ENCODE measurements around the gene DCBLD2.

DCBLD2 gene

GRCh38 chr3:98901392-98902350 is at the start of gene DCBLD2:
Gene DCBLD2, minus strand, starts transcription at chr3:98901695. Its CDS starts 369 bp downstream, at chr3:98901326.
- DNase-seq = peak; percentile 99

DNA sequence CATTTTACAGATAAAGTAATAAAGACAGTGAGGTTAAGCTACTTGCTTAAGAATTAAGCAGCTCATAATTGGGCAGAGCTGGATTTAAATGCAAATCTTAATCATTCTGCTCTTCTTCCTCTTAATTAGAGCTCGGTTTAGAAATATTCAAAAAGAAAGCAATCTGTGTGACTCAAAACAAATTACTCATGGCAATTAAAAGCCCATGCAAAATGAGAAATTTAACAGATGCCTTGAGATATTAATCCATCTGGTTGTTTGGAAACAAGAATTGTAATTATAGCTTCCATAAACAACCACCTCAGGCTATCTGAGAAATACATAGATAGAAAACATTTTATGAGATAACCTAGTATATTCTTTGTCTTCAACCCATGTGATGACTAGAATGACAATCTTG is 44.2 kb upstream of the DCBLD2 start:
- no peak for DNase-seq

DNA sequence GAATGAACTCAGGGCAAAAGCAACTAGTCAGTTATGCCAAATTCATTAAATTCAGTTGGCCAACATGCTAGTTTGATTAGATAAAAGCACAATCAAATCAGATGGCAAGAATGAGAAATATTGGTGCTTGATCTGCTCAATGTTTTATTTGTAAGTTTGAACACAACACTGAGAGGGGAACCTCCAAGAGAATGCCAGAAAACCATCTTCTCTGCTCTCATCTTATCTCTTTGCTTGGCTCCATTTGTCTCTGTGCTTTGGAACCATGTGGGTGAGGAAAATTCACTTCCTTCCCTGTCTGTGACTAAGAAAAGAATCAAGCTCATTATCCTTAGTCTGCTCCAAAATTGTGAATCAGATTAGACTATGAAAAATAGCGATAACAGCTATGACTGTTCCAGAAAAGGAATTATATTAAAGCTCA is 43.6 kb upstream of the DCBLD2 start:
- DNase-seq = no peak

GRCh38 chr3:98930413-98930812 is 28.9 kb upstream of the DCBLD2 start:
- no peak for DNase-seq

GRCh38 chr3:98921957-98922356 is 20.5 kb upstream of the DCBLD2 start:
- no peak for DNase-seq

- DNase-seq = no peak
Observed at GRCh38 chr3:98920166-98920565, 18.7 kb upstream of the DCBLD2 start.

GRCh38 chr3:98918586-98918985 is 17.1 kb upstream of the DCBLD2 start:
- DNase-seq = no peak

GRCh38 chr3:98917608-98918007 is 16.1 kb upstream of the DCBLD2 start:
- DNase-seq = no peak

GRCh38 chr3:98914210-98915080 is 12.9 kb upstream of the DCBLD2 start:
- DNase-seq = no peak

GRCh38 chr3:98912448-98912847 is 11.0 kb upstream of the DCBLD2 start:
- DNase-seq = no peak

DNA sequence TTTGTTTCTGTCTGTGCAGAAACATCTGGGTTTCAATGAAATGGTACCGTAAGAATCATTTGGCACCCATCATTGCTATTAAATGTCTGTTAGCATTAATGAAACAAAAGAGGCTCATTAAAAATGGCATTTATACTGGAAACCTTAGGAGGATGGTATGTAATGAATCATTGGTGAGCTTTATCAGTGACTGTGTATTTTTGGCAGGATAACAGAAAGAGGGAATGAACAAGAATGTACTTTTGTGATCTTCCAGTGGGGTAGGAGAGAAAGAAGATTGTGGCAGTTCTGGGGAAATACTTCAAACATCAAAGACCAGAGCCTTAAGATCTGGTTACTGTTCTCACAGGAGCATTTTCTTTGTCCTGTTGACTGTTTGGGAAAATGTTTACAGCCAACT is 4.7 kb upstream of the DCBLD2 start:
- no peak for DNase-seq

DNA sequence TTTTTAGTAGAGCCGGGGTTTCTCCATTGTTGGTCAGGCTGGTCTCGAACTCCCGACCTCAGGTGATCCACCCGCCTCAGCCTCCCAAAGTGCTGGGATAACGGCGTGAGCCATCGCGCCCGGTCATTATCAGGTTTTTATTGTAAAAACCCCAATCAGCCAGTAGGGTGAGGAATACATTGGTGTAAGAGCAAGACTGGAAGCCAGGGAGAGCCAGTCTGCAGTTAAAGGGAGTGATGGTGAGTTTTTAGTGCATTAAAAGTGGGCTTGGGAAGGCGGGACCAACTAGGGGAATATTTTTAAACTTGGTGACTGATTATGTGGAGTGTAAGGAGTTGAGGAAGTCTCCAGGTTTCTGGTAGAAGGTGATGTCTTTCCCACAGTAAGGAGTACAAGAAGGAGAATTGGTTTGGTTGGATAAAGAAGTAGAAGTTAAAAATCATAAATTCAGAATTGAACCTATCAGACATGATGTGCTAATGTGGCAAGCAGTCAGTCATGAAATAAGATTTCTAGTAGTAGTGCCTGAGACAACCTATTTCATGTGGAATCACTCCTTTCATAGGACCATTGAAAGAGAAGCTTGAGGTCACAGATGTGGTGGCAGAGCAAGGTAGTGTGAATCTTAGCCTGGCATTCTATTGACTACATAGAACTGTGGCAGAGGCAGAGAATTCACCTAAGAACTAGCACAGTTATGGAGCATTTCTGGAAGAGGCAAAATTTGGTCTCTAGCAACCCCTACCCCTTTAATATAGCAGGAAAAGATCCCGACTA is 2.4 kb upstream of the DCBLD2 start:
- no peak for DNase-seq

GRCh38 chr3:98903099-98903498 is 1.6 kb upstream of the DCBLD2 start:
- no peak for DNase-seq

DNA sequence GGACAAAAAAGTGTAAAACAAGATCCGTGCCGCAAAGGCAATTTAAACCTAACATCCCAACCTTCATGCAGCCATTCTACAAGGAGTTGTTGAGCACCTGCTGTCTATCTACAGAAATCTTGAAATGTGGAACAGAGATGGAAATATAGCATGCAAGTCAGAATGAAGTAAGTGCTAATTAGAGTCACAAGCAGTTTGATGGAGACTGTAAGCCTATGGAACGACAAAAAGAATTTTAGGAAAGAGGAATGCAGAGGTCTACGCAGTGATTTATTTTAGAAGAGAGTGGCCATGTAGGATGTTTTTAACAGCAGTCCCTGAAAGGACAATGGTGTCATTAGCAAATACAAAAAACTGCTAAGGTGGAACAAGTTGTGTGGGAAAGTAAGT is 851 bp upstream of the DCBLD2 start:
- DNase-seq = no peak

DNA sequence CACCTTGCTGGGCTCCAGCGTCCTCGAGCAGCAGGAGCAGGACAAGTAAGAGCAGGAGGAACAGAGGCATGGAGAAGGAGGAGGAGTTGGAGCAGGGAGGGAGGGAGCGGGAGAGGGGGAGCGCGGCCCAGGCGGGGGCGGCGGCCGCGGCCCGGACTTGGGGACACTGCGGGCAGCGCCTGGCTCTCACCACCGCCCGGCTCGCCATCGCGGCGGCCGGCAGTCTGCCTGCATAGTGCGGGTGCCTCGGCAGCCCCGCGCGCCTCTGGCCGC is 440 bp downstream of the DCBLD2 start:
- DNase-seq = peak; percentile 38 to 45

- no peak for DNase-seq
Observed at GRCh38 chr3:98900265-98901118, 1.0 kb downstream of the DCBLD2 start.

DNA sequence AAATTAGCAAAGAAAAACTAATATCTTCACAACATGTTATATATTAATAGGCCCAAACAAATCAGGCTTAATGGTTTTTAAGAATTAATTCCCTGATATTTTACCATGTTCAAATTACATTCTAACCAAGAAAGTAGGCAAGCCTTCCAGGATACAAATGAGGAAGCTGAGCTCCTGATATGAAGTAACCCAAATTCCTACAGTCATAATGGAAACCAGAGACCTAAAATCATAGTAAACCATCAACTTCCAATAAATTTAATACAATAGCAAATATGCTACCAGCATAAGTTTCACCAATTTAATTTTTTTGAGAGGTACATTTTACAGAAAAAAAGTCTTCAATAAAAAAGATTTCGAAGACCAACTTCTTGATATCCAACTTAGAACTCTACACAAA is 3.8 kb downstream of the DCBLD2 start:
- no peak for DNase-seq

GRCh38 chr3:98894791-98895576 is 6.5 kb downstream of the DCBLD2 start:
- DNase-seq = no peak

- no peak for DNase-seq
Observed at GRCh38 chr3:98893740-98894139, 7.8 kb downstream of the DCBLD2 start.

GRCh38 chr3:98892263-98892662 is 9.2 kb downstream of the DCBLD2 start:
- DNase-seq = no peak
